OCI-LY1 (cell line): ENCODE data around the gene CASTOR2.

Source experiments
- EZH2 ChIP-seq: fragments of 200-600 bp; sonication (generic), shearing (Covaris generic); IDR thresholded peaks from 2 replicates; pipeline ENCODE4 v1.8.0; 2017; ENCODE audit warnings: borderline replicate concordance, mixed run types, mild to moderate bottlenecking, antibody characterized with exemption, low read length, moderate library complexity, mixed read lengths
- TF ChIP-seq, protein P1 (sequence below): fragments of 200-600 bp; sonication (generic), shearing (Covaris generic); IDR thresholded peaks from 2 replicates; pipeline ENCODE4 v1.5.1; 2017; ENCODE audit warnings: mild to moderate bottlenecking, antibody characterized with exemption, low read length, moderate library complexity, mixed read lengths

DNA sequence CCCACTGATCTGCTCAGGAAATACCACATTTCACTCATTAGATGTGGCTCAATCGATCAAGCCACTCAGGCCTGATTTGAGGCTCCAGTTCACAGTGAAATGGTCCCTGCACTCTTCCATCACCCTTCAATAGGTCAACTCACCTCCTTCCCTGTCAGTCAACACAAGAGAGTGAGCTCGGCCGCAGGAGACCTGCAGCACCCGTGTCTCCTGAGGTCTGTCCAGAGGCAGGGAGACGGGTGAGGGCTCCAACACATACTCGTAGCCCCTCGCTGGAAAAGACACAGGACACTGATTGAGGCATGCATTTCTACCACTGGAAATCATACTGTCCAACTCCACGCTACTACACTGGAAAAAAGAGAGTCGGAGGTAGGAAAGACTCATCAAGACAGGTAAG lies 102.0 kb downstream of the CASTOR2 start:
- TF ChIP-seq, protein P1, sequence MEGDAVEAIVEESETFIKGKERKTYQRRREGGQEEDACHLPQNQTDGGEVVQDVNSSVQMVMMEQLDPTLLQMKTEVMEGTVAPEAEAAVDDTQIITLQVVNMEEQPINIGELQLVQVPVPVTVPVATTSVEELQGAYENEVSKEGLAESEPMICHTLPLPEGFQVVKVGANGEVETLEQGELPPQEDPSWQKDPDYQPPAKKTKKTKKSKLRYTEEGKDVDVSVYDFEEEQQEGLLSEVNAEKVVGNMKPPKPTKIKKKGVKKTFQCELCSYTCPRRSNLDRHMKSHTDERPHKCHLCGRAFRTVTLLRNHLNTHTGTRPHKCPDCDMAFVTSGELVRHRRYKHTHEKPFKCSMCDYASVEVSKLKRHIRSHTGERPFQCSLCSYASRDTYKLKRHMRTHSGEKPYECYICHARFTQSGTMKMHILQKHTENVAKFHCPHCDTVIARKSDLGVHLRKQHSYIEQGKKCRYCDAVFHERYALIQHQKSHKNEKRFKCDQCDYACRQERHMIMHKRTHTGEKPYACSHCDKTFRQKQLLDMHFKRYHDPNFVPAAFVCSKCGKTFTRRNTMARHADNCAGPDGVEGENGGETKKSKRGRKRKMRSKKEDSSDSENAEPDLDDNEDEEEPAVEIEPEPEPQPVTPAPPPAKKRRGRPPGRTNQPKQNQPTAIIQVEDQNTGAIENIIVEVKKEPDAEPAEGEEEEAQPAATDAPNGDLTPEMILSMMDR = no peak
- no peak for TF ChIP-seq EZH2
